GM21423 (cell line): ENCODE measurements around the gene PCDHA1.

ENCODE experiments used
- ATAC-seq: cut with Tn5 transposase; IDR thresholded peaks from one replicate; pipeline ENCODE4 v1.9.1; 2021; ENCODE audit warnings: mild to moderate bottlenecking, moderate library complexity; ENCODE audit not compliant: unreplicated experiment

Gene PCDHA1

DNA sequence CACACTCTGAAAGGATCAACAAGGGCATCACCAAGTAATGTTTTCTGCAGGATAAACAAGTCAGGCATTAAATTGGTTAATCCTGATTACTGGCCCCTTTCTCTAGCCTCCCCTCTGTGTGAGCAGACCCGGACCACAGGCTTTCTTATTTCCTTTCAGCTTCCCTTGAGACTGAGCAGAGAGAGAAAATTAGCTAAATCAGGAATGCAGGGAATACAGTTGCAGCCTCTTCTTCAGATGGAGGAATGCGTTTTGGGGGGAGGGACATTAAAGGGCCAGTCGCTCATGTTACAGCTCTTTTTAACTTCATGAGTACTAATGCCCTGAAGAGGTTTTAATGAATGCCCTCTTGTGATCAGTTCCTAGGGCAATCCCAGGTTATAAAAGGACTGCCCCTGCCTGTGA is 200.2 kb downstream of the PCDHA1 start:
- ATAC-seq = no peak

DNA sequence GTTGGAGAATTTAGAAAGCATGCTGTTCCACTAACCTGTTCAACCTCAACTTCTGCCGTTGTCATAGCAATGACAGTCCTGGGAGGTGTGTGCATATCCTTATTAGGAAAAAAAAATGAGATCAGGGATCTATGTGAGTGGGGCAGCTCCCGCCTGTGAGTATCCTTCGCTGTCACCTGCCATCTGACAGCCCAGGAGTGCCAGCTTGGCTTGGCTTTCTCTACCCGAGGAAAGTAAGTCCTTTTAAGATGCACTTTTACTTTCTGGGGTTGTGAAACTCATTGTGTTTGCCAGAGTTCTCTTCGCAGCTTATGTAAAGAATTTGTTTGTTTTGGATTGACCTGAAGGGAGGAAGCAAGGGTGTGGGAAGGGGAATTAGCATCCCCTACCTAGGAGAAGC is 202.2 kb downstream of the PCDHA1 start:
- ATAC-seq = no peak

DNA sequence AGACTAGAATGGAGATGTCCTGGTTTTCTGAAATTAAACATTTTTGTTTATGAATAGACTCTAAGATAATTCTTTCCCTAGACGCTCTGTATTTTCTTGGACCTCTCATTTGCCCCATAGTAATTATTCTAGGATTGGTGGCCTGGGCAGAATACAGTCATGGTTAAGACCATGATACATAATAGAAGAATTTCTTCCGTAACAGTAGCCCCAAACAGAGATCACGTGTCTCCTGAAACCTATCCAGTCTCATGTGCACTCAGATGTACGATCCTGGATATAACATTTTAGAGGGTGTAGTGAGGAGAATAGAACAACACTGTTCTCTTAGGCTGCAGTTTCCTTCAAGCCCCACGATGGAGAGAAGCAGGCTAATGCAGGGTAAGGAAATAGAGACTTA is 202.7 kb downstream of the PCDHA1 start:
- ATAC-seq = no peak

DNA sequence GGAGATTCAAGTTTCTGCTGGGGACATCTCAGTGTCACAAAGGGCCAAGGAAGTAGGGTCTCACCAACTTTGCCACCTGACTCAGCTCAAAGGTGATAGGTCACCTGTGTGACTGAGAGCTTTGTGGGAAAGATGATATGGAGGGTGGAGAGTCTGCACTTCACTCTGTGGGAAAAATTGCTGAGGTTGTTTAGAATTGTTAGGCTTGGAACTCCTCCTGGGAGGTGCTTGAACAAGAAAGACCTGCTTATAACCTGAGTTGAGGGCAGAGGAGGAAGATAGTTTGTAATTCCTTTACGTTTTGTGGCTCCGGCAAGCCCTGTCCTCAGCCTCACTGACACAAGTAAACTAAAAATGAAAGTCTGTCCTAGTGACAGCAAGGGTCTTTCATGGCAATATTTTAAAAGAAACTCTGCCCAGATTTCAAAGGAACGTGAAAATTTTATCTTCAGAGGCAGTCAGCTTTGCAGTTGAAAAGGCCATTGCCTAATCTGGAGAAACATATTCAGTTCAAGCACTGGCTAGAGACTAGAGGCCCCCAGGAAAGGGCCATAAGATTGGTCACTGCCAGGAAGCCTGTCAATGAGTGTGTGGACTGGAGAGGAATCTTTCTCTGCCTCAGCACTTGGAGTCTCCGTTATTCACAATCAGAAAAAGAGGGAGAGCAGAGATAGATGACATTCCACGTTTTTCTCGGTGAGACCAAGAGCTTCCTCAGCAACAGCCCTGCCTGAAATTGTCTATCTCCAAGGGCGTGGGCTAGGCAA is 203.5 kb downstream of the PCDHA1 start:
- ATAC-seq = no peak

DNA sequence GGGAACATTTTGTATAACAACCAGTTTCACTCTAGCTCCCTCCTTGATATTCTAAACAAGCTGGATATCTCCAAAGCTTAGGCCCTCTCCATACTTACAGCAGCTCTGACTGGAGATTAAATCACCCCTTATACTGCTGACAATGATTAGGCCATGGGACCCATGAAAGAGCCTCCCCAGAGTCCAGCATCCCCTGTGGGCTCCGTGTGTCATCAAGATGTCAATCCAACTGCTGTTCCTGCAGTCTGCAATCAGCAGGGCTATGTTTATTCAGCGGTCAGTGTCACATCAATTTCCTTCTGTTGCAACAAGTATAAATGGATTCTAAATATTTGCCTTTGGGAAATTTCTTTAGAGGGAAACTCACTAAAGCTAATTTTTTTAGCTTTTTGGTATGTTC is 206.9 kb downstream of the PCDHA1 start:
- ATAC-seq = no peak

DNA sequence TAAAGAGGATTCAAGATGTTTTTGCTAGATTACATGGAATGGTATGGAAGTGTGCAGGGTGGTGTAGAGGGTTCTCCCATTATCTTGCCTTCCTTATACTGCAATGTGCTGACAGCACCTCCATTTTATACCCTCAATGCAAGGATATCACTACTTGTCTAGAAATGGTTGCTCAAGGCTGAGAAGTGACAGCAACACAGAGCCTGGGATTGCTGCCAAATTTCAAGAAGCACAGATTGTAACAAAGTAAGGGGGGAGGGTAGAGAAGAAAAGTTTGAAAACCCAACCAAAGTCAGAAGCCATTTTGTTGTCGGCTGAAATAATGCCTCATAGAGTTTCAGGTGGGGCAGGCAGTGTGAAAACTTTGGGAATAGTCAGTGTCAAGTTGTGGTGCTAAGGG is 210.1 kb downstream of the PCDHA1 start:
- ATAC-seq = no peak

DNA sequence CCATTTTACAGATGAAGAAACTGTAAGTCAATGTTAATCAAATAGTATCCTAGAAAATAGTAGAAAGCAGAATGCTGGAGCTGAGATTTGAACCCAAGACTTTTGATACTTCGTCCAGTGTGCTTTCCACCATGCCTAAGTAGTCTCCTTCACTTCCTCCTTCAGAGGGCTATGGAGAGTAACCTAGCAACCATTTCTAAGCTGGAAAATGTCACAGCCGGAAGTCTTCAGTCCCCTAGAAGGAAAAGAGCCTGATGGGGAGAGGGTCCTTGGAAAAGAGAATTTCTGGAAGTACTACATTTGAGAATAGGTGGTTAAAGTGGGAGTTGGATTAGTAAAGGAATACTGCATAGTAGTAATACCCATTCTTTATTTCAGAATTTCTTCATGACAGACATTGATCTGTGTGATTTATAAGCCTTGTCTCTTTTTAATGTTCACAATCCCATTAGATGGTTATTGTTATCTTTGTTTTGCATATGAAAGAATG is 213.0 kb downstream of the PCDHA1 start:
- no peak for ATAC-seq

DNA sequence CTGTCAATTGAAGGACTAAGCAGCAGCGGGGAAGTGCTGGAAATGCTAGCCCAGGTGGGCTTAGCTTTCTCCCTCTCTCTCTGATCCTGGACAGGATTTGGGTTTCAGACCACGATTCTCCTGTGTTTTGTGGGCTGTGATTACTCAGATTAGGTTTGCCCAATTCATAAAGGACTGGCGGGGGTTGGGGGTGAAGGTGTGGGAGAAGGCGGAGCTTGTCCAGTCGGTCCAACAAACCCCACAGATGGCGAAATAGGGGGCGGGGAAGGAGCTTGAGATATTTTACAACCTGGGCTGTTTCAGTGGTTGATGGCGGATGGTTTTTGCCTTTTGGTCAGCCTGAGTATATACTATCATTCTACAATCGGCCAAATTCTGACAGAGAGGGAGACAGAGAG is 215.5 kb downstream of the PCDHA1 start:
- ATAC-seq = no peak

DNA sequence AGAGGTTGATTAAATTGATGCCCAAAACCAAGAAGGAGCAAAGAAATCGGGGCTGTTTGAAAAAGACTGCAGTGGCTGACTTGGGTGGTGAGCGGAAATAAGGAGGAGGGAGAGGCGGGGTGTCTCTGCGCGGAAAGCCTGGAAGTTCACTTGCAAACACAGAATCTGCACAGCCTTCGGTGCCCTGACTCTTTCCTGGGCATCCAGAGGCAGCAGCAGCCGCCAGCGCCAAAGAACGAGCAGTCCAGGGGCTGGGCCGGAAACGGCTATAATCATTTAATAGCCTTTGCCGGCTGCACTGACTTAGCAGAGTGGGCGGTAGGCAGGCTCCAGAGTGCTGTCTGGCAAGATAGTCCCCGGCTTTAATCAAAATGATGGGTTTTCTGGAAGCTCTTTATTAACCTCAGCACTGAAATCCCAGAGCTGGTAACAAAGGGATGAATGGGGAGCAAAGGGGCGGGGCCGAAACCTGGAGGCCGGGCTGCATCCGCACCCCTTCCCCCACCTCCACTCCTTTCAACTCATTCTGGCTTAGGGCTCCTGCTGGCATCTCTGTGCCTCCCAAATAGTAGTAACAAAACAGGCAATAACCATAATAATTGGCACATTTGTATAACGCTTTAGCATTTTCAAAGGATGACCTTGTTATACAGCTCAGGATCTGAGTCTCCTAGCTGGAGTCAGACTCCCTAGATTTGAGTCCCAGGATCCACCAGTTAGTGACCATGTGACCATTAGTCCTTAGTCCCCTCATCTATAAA is 216.1 kb downstream of the PCDHA1 start:
- no peak for ATAC-seq

DNA sequence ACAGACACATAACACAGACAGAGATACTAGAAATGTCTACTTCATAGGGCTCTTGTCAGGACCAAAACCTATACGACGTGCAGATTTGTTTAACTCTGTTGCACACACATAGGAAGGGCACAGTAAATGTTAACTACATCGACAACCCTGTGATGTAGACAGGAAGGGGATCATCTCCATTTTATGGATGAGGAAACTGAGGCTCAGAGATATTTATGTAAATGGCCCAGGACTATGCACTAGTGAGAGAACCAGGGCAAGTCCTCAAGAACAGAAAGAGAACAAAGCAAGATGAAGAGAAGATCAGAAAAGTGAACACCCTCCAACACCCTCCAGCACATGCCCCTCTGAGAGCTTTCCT is 216.6 kb downstream of the PCDHA1 start:
- no peak for ATAC-seq

DNA sequence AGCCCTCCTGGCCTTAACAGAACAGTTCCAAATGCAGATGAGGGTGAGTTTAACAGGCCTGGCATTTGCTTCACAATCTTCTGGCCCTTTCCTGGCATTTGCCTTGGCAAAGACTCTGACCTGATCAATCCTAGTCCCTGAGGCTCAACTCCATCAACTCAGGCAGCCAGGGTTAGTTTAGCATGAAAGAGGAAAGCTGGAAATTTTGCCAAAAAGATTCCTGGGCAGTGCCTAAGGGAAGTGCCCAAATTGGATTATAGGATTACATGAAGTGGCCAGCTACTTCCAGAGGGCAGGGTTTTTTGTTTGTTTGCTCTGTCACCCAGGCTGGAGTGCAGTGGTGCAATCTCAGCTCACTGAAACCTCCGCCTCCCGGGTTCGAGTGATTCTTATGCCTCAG is 217.1 kb downstream of the PCDHA1 start:
- no peak for ATAC-seq

DNA sequence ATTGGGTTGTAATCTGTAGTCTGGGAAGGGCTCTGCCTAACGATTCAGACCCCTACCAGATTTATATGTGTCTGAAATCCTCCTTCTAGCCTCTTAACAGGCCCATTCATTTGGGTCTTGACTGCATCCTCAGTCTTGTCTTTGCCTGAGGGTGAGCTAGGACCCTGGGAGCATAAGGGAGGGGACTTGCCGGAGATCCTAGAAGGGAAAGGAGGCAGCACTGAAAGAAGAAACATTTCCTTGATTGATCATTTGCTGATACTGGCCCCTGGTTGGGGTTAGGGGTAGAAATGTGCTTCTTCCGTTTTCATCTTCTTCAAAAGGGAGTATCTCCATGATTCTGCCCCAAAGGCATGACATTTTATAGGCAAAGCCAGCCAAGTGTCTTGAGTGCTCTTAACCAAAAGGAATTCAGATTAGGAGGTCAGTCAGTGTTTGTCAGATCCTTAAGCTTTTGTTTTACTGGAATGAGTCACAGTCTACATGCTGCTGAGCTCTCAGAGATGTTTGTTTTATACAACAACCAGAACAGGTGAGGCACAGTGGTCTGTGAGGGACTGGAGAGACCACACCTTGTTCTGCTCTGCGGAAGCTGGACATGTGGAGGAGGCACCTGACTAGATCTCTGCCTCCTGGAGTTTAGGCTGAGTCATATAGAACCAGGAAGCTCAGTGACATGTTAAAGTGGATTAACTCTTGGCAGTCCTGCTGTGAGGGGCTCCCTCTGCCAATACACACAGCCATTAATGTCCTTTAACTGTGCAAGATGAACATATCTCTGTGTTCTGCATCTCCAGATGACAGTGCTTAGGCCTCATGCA is 218.1 kb downstream of the PCDHA1 start:
- no peak for ATAC-seq

DNA sequence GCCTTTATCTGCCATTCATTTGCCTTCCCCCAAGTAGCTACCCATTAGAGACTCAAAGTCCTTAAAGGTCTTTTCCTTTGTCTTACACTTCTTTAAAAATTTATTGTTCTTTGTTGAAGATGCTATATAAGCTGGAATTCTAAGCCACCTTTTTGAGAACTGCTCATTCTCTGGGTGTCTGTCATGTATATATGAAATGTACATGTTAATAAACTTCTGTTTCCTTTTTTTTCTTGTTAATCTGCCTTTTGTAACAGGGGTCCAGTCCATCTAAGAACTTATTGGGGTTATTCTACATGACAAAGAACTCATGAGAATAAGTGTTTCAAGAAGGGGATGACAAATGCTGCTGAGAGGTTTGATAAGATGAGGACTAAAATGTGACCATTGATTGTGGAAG is 221.9 kb downstream of the PCDHA1 start:
- no peak for ATAC-seq

DNA sequence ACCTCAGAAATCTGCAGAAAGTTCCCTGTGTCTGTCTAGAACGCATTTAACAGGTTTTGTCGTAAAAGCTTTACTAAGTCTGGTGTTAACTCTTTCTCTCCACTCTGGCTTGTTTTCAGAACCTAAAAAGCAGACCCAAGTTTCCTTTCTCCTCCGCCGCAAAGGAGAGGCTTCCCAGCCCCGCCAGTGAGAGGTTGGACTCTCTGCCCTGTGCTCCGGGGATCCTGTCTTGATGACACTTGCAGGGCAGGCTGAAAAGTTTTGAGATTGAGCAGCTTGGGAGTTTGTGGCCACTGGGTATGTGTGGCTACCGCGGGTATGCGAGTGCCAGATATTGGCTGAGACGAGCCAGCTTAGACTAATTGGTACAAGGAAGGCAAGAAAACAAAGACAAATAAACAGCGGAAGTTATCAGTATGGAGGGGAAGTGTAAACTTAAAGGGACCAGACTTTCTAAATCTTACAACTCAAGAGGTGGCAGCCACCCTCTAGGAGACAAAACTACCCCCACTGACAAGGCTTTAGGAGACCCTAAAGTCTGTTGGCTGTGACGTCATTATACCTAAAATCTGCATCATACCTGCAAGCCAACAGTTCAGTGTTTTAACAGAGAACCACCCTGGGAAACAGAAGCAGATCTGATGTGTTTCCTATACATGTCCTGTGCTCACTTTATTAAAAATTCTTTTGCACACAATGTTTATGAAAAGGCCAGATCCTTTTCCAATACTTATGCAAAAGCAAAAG is 224.3 kb downstream of the PCDHA1 start:
- no peak for ATAC-seq

DNA sequence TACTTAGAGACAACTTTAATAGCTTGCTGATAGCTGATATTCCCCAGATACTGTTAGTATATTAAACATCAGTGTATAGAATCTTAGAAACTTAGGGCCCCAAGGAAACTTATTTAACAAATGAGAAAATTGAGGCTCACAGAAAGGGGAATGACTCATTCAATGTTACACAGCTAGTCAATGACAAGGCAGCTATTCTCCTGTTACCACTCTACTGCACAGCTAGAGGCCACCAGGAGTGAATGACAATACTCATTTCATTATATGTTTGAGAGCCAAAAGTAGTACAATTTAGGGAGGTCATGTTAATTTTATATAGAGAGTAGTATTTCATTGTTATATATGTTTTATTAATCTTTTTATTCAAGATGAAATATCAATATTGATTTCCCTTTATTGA is 232.0 kb downstream of the PCDHA1 start:
- ATAC-seq = no peak

DNA sequence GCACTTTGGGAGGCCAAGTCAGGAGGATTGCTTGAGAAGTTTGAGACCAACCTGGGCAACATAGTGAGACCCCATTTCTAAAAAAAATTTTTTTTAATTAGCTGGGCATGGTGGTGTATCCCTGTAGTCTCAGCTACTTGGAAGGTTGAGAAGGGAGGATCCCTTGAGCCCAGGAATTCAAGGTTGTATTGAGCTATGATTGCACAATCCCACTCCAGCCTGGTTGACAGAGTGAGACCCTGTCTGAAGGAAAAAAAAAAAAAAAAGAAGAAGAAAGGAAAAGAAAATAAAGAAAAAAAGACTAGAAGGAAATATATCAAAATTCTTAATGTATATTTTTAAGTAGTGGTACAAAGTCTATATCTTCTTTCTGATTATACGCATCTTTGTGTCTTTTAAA is 236.4 kb downstream of the PCDHA1 start:
- no peak for ATAC-seq

DNA sequence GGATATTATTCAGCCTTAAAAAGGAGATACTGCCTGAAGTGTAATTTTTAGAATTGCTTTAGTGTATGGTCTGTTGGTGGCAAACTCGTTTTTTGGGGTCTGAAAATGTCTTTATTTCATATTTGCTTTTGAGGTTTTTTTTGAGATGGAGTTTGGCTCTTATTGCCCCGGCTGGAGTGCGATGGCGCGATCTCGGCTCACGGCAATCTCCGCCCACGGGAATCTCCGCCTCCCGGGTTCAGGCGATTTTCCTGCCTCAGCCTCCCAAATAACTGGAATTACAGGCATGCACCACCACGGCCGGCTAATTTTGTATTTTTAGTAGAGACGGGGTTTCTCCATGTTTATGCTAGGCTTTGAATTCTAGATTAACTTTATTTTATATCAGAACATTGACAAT is 245.1 kb downstream of the PCDHA1 start:
- ATAC-seq = no peak

DNA sequence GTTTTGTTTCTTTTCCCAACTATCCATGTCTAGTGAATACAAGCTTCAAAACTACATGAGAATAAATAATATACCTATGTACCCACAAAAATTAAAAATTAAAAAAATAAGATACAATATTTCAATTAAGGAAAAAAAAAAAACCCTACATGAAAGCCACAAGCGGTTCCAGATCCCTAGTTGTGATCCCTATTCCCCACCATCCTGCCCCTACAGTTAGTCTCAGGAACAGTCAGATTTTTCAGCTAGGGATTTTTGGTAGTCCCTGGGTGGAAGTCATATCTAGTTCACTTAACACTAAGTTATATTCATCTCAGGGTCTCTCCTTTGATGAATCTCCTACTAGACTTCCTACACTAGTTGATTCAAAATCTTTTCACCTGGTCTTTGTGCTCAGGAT is 246.7 kb downstream of the PCDHA1 start:
- ATAC-seq = no peak

DNA sequence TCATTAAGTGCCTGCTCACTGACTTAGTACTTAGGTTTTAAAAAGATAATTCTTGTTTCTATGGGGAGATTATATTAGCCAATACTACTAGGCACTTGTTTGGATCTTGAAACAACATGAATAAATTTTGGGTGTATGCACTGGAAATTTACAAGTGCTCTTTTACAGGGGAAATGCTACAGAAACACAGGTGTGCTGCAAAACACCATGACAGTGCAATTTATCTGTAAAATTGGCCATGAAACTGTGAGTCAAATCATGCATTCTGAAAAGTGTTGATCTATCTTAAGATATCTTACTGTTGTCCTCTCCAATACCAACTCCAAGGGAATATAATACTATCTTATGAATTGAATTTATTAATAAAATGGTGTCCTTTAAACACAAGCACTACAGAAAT is 253.1 kb downstream of the PCDHA1 start:
- no peak for ATAC-seq

DNA sequence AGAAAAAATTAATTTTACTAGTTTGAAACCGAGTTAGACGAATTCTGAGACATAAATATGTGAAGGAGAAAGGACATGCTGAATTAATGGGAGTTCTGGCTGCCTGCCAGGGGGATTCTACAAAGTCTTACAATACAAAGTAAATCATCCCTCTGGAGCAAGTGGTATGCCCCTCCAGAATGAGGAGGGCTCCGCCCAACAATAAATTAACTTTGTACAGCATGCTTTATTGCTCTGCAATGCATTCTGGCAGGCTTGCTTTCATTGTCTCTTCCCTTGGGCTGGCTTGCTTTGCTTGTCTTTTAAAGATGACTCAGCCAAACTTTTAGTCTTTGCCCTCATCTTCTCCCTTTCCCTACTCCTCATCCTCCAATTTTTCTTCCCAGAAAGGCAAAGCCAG is 253.6 kb downstream of the PCDHA1 start:
- no peak for ATAC-seq
